Muscle of arm (tissue), 12 donors: ENCODE data around the gene PPP2R5B. TPM values are rescaled to one million over a fixed set of nuclear protein-coding genes. Genes with fewer than 3 reads are reported as not detected.

Experiments
- DNase-seq: peaks from one replicate; pipeline ENCODE4 v3.0.0-alpha.2; 2013
- polyA plus RNA-seq, 12 donors: library from polyadenylated mRNA; unstranded; fragments of 120-200 nt; gene quantifications; one replicate each; pipeline ENCODE4 v1.2.1, GENCODE V29; 2013; ENCODE audit not compliant: insufficient read length in 12 of 12

Gene PPP2R5B
- polyA plus RNA-seq, 12 donors: 9.6 to 14.2 (median 12.3) TPM; not detected in 1

- DNase-seq: peak; percentile 78
Measured at GRCh38 chr11:64887757-64888405, 36.6 kb upstream of the PPP2R5B start.

GRCh38 chr11:64888406-64888728 lies 36.1 kb upstream of the PPP2R5B start:
- DNase-seq: no peak

- no peak for DNase-seq
Measured at GRCh38 chr11:64888729-64889511, 35.6 kb upstream of the PPP2R5B start.

GRCh38 chr11:64890522-64890939 lies 34.0 kb upstream of the PPP2R5B start:
- no peak for DNase-seq

- DNase-seq: no peak
Measured at GRCh38 chr11:64891215-64891848, 33.2 kb upstream of the PPP2R5B start.

- DNase-seq: no peak
Measured at GRCh38 chr11:64891880-64892279, 32.6 kb upstream of the PPP2R5B start.

GRCh38 chr11:64892411-64892831 lies 32.1 kb upstream of the PPP2R5B start:
- no peak for DNase-seq

GRCh38 chr11:64892838-64893193 lies 31.7 kb upstream of the PPP2R5B start:
- DNase-seq: no peak

- DNase-seq: no peak
Measured at GRCh38 chr11:64893194-64894069, 31.1 kb upstream of the PPP2R5B start.

GRCh38 chr11:64894070-64894811 lies 30.2 kb upstream of the PPP2R5B start:
- DNase-seq: no peak

GRCh38 chr11:64894812-64895452 lies 29.6 kb upstream of the PPP2R5B start:
- DNase-seq: no peak

- DNase-seq: no peak
Measured at GRCh38 chr11:64896448-64897022, 28.0 kb upstream of the PPP2R5B start.

- DNase-seq: no peak
Measured at GRCh38 chr11:64897381-64898075, 27.0 kb upstream of the PPP2R5B start.

GRCh38 chr11:64898076-64898445 lies 26.4 kb upstream of the PPP2R5B start:
- DNase-seq: no peak

GRCh38 chr11:64898541-64898940 lies 25.9 kb upstream of the PPP2R5B start:
- DNase-seq: no peak

GRCh38 chr11:64900263-64900678 lies 24.2 kb upstream of the PPP2R5B start:
- DNase-seq: no peak

GRCh38 chr11:64900774-64901173 lies 23.7 kb upstream of the PPP2R5B start:
- no peak for DNase-seq

- no peak for DNase-seq
Measured at GRCh38 chr11:64902102-64902900, 22.2 kb upstream of the PPP2R5B start.

GRCh38 chr11:64903291-64903833 lies 21.1 kb upstream of the PPP2R5B start:
- DNase-seq: no peak
